Ishikawa (cell line): Measurements from ENCODE around the gene TRA2B.

ENCODE experiments used
- EP300 ChIP-seq: IDR thresholded peaks from 2 replicates; pipeline ENCODE4 v1.6.1; 2012; ENCODE audit warnings: borderline replicate concordance
- TF ChIP-seq, protein P1 (sequence below): IDR thresholded peaks from 2 replicates; pipeline ENCODE4 v1.6.1; 2012
- TF ChIP-seq, protein P2 (sequence below): IDR thresholded peaks from 2 replicates; pipeline ENCODE4 v1.6.1; 2012

DNA sequence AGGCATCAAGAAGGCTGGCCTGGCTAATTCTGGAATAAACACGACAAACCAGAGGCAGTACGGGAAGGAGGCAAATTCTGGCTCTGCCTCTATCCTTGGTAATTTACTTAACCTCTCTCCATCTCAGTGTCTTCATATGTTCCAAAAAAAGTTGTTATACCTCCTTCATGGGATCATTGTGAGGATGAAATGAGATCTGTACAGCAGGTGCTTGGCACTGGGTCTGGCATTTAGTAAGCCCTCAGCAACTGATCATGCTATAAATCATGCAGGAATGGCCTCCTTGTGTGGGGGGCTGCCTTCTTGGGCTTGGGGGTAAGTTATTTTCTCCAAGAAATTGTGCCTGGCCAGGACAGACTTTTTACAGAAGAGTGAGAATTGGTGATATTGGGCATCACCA lies 38.3 kb upstream of the TRA2B start:
- TF ChIP-seq, protein P1, sequence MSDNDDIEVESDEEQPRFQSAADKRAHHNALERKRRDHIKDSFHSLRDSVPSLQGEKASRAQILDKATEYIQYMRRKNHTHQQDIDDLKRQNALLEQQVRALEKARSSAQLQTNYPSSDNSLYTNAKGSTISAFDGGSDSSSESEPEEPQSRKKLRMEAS, result no peak
- TF ChIP-seq, protein P2, sequence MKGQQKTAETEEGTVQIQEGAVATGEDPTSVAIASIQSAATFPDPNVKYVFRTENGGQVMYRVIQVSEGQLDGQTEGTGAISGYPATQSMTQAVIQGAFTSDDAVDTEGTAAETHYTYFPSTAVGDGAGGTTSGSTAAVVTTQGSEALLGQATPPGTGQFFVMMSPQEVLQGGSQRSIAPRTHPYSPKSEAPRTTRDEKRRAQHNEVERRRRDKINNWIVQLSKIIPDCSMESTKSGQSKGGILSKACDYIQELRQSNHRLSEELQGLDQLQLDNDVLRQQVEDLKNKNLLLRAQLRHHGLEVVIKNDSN, result no peak
- TF ChIP-seq EP300, result no peak
